NCI-H510A treated with DMSO at 0.1 percent for 48 hours (cell line): Measurements from ENCODE around the gene DNAI7.
A peak's percentile ranks its signal among the peaks of the same experiment; 100 is the strongest.

Experiments
- DNase-seq: peaks from one replicate; lab custom pipeline; 2025; lab: John Stamatoyannopoulos, UW

Gene DNAI7

GRCh38 chr12:25184132-25184531 lies 10.8 kb downstream of the DNAI7 start:
- no peak for DNase-seq

- DNase-seq = no peak
Measured at GRCh38 chr12:25182765-25183164, 12.2 kb downstream of the DNAI7 start.

GRCh38 chr12:25162866-25163265 lies 32.1 kb downstream of the DNAI7 start:
- DNase-seq = no peak

DNA sequence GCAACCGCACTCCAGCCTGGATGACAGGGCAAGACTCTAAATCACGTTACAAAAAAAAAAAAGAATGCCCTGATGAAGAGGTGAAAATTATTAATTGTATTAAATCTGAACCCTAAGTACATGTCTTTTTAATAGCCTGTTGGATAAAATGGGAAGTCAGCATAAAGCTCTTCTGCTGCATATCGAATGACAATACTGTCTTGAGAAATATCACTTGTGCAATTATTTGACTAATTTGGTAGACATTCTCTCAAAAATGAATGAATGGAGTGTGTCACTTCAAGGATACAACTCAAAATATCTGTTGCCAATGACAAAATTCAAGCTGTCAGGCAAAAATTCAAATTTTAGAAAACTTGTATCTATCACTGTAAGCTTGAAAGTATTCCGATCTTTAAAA lies 38.9 kb downstream of the DNAI7 start:
- no peak for DNase-seq

DNA sequence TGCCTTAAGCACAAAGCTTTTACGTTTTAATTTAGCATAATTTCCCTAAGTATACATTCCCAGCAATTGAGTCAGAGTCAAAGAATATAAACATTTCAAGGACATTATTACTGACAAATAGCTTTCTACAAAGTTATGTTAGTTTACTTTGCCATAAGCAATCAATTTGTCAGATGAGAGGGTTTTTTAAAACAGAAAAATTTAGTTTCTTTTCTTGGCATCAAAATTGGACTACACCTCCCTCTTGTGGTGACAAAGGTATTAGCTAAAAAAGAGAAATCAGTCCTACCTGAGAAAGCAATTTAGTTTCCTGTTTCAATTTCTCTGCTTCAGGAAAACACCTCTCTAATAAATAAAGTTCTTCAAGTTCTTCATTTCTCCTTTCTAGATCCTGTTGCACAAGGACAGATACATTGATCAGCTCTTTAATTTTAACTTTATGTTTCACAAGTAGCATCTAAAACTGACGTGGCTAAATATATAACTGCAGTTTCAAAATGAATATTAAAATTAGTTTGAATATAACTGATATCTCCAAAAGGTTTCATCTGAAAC lies 39.9 kb downstream of the DNAI7 start:
- peak; percentile 33 for DNase-seq

DNA sequence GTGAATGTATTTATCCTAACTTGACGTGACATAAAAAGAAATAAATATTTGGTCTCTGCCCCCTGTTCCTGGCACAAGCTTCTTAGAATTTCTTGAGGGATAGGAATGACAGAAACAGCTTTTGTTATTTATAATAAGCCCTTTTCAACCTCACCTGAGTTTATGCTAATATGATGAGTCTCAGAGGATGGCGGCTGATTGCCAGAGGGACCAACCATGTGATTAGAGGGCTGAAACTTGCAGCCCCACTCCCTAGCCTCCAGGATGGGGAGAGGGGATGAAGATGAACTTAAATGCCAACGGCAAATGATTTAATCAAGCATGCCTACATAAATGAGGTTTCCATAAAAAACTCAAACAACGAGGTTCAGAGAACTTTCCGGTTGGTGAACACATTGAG lies 42.9 kb downstream of the DNAI7 start:
- no peak for DNase-seq

DNA sequence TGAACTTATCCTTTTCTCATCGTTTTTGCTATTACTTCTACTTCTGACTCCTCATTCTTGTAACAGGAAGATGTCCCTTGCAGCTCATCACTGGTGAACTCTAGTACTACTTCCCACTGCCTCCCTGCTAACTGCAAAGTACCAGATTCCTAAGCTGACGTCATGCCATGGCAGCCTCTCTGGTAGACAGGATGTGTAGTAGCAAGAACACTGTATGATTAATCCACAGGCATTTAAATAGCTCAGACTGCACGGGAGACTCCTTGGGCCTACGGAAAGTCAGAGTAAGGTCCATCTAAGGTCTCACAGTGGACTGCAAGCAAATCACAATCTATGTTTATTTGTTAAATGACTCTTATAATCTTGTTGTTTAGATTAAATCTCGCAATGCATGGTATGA lies 43.5 kb downstream of the DNAI7 start:
- DNase-seq = no peak

- DNase-seq = no peak
Measured at GRCh38 chr12:25146686-25147085, 48.3 kb downstream of the DNAI7 start.

- DNase-seq = no peak
Measured at GRCh38 chr12:25135531-25136154, 59.3 kb downstream of the DNAI7 start.

DNA sequence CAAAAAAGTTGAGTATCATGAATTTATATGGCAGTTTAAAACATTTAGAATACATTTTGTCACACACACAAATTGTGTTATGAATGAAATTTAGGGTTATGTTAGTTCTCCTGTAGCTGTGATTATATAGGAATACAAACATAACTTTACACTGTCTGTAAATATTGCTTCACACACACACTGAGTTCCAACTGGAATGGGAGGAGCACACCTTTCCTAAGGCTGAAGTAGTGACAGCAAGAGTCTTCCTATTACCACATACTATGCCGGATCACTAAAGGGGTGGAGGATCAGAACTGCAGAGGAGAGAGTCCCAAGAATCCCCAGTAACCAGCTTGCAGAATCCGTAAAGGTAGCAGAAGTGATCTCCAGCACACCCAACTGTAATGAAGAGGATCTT lies 63.7 kb downstream of the DNAI7 start:
- DNase-seq = no peak

GRCh38 chr12:25130741-25131188 lies 64.2 kb downstream of the DNAI7 start:
- peak; percentile 51 for DNase-seq

DNA sequence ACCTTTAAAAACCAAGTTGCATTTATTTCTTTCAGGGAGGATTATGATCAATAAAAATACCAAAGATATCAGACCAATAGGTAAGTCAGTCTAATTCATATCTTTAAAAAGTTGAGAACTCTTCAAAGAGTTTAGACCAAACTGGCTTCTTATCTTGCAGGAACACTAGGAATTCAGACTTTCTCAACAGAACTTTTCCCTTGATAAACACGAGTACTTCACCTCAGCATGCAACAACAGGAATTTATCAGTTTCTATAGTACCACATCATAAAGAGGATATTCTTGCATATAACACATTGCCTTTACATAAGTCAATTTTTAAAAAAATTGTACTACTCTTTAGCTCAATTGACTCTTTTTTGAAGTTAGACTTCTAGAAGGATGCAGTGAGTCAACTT lies 68.2 kb downstream of the DNAI7 start:
- DNase-seq = no peak

GRCh38 chr12:25126101-25126500 lies 68.9 kb downstream of the DNAI7 start:
- no peak for DNase-seq

GRCh38 chr12:25124493-25124892 lies 70.5 kb downstream of the DNAI7 start:
- no peak for DNase-seq

- no peak for DNase-seq
Measured at GRCh38 chr12:25123126-25123525, 71.8 kb downstream of the DNAI7 start.

DNA sequence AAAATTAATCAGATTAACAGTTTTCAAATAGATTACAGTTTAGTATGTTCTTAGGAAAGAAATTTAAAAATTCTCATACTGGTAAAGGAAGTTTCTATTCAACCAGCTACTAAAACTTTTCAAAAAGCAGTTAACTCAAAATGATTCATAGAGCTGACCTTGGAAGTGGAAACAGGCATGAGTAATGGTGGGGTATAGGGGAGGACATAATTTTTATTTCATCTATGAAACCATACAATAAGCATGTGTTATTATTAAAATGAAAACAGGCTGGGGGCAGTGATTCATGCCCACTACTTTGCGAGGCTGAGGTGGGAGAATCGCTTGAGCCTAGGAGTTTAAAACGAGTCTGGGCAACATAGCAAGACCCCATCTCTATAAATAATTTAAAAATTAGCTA lies 73.0 kb downstream of the DNAI7 start:
- no peak for DNase-seq

- no peak for DNase-seq
Measured at GRCh38 chr12:25121110-25121509, 73.8 kb downstream of the DNAI7 start.

GRCh38 chr12:25119020-25119419 lies 75.9 kb downstream of the DNAI7 start:
- no peak for DNase-seq

DNA sequence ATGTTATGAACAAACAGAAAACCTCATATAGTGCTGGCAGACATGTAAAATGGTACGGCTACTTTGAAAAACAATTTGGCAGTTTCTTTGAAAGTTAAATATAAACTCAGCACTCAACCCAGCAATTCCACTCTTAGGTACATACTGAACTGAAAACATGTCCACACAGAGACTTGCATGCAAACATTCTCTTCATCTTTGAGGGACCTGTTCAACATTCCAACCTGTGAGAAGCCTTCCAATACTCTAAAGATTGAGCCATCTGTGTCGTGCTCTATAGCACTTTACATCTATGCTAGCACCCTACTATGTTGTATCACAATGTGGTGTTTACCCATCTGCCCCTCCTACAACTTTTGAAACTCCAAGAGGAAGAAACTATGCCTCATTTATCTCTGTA lies 79.3 kb downstream of the DNAI7 start:
- DNase-seq = no peak

GRCh38 chr12:25113651-25114050 lies 81.3 kb downstream of the DNAI7 start:
- no peak for DNase-seq

- DNase-seq = no peak
Measured at GRCh38 chr12:25110260-25110659, 84.7 kb downstream of the DNAI7 start.

DNA sequence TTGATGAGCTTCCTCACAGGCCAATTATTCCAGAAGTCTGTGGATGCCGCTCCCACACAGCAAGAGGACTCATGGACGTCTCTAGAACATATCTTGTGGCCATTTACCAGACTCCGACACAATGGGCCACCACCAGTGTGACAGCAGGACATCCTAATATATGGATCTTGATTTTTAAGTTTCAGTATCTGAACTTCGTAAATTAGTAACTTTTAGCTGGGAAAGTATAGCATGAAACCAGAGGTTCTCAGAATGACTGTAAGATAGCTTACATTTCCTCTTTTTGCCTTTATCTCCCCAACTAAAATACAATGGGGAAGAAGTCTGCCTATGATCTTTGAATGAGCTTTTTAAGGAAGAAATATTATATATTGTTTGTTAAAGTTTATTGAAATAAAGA lies 87.0 kb downstream of the DNAI7 start:
- no peak for DNase-seq

- no peak for DNase-seq
Measured at GRCh38 chr12:25106818-25107217, 88.1 kb downstream of the DNAI7 start.

GRCh38 chr12:25102402-25102801 lies 92.6 kb downstream of the DNAI7 start:
- no peak for DNase-seq
